K562 (cell line): ENCODE results near the gene PSAP.

Experiments
- IRF2 ChIP-seq: sonication (generic); formaldehyde crosslinking; IDR thresholded peaks from 2 replicates; pipeline ENCODE4 v1.8.1; 2022; ENCODE audit warnings: mild to moderate bottlenecking, missing genetic modification reagents
- PML ChIP-seq: IDR thresholded peaks from 2 replicates; pipeline ENCODE4 v1.6.1; 2012; ENCODE audit warnings: low read length, inconsistent platforms
- TF ChIP-seq, protein P1 (sequence below): sonication (generic); formaldehyde crosslinking; IDR thresholded peaks from 2 replicates; pipeline ENCODE4 v1.8.1; 2022; ENCODE audit warnings: missing genetic modification reagents

DNA sequence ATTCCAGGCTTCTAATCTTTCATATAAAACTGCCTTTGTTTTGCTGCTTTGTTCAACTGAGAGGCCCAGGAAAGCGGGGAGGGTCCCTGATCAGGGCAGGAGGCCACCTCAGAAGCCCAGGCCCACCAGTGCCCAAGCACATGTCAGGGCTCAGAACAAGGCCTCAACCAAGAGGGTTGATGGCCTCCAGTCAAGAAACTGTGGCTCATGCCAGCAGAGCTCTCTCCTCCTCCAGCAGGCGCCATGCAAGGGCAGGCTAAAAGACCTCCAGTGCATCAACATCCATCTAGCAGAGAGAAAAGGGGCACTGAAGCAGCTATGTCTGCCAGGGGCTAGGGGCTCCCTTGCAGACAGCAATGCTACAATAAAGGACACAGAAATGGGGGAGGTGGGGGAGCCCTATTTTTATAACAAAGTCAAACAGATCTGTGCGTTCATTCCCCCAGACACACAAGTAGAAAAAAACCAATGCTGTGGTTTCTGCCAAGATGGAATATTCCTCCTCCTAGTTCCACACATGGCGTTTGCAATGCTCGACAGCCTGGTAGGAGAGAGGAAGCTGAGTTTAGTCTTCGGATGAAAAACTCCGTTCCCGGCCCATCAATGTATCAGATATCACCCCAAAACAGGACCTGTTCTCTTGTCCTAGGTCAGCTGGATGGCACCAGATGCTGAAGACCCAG, 34.0 kb downstream of the PSAP start:
- TF ChIP-seq, protein P1, sequence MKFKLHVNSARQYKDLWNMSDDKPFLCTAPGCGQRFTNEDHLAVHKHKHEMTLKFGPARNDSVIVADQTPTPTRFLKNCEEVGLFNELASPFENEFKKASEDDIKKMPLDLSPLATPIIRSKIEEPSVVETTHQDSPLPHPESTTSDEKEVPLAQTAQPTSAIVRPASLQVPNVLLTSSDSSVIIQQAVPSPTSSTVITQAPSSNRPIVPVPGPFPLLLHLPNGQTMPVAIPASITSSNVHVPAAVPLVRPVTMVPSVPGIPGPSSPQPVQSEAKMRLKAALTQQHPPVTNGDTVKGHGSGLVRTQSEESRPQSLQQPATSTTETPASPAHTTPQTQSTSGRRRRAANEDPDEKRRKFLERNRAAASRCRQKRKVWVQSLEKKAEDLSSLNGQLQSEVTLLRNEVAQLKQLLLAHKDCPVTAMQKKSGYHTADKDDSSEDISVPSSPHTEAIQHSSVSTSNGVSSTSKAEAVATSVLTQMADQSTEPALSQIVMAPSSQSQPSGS (CRISPR knock-in tag) = no peak
- TF ChIP-seq IRF2 (CRISPR knock-in tag) = no peak
- no peak for TF ChIP-seq PML
